ENCODE data around the gene KIF2A.

DNA sequence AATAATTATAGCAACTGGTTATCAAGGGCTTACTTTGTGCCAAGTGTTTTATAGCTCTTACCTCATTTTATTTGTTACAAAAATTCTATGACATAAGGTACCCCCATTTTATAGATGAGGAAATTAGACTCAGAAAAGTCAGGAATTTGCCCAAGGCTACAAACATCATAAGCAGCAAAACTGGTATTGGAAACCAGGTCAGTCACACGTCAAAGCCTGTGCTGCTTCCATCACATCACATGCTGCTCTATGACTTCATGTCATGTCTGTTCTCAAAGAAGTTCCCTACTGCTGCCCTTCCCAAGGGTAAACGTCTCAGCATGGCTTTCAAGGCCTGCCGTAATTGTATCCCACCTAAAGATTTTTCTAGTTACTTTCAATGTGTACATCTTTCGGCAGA is 6.9 kb upstream of the KIF2A start:
- TF ChIP-seq CTCF (conservative IDR thresholded peaks at IDR 0.05; ENCODE audit: low read depth, low read length) (no peak), CHD1 (IDR thresholded peaks at IDR 0.05; ENCODE audit: low read depth, low read length) (no peak), RCOR1 (IDR thresholded peaks at IDR 0.05; ENCODE audit: insufficient replicate concordance, low read length) (no peak), CEBPB (IDR thresholded peaks at IDR 0.05; ENCODE audit: low read depth, low read length) (no peak), RFX5 (IDR thresholded peaks at IDR 0.05; ENCODE audit: low read depth, low read length) (no peak), POLR2A (IDR thresholded peaks at IDR 0.05; ENCODE audit: low read depth, low read length) (no peak), RAD21 (IDR thresholded peaks at IDR 0.05; ENCODE audit: low read length) (no peak), ELK1 (IDR thresholded peaks at IDR 0.05; ENCODE audit: borderline replicate concordance, low read depth, low read length) (no peak), MXI1 (IDR thresholded peaks at IDR 0.05; ENCODE audit: borderline replicate concordance, low read depth, low read length) (no peak), MAZ (IDR thresholded peaks at IDR 0.05; ENCODE audit: borderline replicate concordance, low read depth, low read length) (no peak), BHLHE40 (IDR thresholded peaks at IDR 0.05; ENCODE audit: low read depth, low read length) (no peak), SMC3 (IDR thresholded peaks at IDR 0.05; ENCODE audit: low read depth, low read length) (no peak)
- TF ChIP-seq, protein P1, sequence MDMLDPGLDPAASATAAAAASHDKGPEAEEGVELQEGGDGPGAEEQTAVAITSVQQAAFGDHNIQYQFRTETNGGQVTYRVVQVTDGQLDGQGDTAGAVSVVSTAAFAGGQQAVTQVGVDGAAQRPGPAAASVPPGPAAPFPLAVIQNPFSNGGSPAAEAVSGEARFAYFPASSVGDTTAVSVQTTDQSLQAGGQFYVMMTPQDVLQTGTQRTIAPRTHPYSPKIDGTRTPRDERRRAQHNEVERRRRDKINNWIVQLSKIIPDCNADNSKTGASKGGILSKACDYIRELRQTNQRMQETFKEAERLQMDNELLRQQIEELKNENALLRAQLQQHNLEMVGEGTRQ (IDR thresholded peaks at IDR 0.05; ENCODE audit: low read depth, low read length), result no peak

Measured in IMR-90 (cell line).